HG02571 (cell line): ENCODE results near the gene KRT6A.
"Not testable (repeated sequence)": the region's sequence is repeated elsewhere in the genome, so short reads cannot be mapped to it uniquely, and the experiment has no call there.

Experiments used
- ATAC-seq: cut with Tn5 transposase; IDR thresholded peaks from one replicate; pipeline ENCODE4 v1.9.1; 2021; ENCODE audit warnings: mild to moderate bottlenecking, moderate library complexity; ENCODE audit not compliant: unreplicated experiment

KRT6A gene

DNA sequence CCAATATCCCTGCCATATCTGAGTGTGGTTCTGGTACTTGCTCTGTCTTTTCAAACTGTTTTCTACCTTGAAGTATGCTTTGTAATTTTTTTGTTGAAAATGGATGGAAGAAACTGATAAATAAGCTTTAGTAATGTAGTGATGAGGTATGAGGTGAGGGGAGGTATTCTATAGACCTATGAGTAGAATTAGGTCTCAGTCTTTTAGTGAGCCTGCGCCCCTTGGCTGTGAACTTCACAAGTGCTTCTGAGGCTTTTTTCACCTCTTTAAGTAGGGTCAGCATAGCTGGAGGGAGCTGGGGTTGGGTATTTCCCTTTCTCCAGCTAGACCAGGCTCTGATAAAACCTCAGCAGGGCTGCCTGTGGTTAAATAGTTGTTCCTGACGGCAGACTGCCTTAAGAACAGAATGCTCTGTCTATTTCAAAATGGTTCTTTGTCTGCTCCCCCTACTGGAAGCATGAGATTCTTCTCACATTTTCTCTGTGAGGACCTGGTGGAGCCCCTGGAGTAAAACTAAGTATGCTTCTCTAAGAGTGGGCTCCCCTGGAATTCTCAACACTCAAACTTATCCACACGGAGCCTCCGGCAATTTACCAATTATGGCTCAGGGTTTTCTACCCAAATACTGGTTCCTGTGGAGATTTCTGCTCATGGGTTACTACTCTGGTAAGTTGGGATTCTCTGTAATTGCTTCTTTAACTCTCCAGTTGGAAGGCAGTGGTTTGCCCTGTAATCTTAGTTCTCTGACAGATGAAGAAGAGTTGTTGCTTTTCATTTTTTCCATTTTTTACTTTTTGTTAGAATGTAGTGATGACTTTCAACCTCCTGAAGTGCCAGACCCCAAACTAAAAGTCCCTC, 14.0 kb upstream of the KRT6A start:
- no peak for ATAC-seq

DNA sequence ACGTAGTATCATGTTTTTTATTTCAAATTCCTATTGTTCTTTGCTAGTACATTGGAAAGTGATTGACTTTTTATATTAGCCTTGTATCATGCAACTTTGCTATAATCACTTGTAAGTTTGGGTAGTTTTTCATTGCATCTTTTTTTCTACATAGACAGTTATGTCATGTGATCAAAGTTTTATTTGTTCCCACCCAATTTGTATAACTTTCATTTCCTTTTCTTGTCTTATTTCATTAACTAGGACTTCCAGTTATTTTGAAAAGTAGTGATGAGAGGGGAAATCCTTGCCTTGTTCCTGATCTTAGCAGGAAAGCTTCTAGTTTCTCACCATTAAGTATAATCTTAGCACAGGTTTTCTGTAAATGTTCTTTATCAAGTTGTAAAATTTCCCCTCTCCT, 9.8 kb upstream of the KRT6A start:
- no peak for ATAC-seq

DNA sequence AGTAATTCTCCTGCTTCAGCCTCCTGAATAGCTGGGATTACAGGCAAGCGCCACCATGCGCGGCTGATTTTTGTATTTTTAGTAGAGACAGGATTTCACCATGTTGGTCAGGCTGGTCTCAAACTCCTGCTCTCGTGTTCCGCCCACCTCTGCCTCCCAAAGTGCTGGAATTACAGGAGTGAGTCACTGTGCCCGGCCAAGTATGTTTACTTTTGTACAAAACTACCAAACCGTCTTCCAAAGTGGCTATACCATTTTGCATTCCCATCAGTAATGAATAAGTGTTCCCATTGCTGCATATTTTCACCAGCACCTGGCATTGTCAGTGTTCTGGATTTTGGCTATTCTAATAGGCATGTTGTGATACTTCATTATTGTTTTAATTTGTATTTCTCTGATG, 8.4 kb upstream of the KRT6A start:
- no peak for ATAC-seq

DNA sequence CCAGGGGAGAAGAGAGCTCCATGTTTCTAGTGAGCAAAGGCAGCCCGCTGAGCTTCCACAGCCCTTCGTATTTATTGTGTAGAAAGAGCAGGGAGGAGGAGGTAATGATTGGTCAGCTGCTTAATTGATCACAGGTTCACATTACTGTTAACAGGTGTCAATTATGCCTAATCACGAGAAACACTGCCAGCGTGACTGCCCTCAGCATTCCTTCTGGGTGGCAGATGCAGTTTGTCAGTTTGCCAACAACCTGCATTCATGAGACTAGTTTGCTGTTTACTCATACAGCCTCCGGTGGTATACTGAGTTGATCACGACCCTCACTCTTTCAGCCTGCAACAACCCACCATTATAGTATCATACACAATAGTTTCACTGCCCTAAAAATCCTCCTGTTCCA, 7.5 kb upstream of the KRT6A start:
- not testable (repeated sequence) for ATAC-seq

DNA sequence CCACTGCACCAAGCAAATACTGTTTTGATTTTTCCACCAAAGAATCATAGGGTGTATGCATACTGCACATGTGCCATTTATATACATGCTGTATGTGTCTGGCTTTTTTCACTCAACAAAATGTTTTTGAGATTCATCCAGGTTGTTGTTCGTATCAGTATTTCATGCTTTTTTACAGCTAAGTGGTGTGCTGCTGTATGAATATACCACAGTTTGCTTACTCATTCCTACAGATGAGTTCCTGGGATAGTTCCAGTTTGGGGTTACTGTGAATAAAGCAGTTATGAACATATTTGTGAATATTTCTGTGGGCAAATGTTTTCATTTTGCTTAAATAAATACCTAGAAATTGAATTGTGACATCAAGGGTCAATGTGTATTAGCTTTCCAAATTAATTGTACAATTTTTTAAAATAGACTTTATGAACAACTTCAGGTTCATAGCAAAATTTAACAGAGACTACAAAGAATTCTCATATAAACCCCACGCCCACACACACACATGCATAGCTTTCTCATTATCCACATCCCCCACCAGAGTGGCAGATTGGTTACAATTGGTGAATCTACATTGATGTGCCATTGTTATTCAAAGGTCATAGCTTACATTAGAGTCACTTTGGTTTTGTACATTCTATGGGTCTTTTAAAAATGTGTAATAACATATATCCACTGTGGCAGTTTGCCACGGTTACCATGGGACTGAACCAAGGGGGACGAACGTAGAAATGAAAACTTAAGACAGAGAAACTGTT, 6.9 kb upstream of the KRT6A start:
- ATAC-seq = no peak

DNA sequence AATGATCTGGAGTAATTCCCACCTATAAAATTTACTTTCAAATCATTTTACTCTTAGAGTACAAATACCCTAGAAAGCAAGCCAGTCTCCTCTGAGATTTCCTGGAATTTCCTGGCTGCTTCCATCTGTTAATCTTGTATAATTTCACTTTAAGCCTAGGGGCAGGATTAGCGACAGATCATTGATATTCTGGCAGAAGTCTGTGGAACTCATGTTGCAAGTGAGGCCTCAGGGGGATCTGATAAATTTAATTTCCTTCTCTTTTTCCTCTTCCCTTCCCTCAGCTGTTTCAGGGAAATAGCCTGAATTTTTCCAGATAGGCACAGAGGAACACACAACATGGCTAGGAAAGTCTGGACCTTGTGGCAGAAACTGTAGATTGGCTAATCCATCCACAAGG, 5.9 kb upstream of the KRT6A start:
- no peak for ATAC-seq

DNA sequence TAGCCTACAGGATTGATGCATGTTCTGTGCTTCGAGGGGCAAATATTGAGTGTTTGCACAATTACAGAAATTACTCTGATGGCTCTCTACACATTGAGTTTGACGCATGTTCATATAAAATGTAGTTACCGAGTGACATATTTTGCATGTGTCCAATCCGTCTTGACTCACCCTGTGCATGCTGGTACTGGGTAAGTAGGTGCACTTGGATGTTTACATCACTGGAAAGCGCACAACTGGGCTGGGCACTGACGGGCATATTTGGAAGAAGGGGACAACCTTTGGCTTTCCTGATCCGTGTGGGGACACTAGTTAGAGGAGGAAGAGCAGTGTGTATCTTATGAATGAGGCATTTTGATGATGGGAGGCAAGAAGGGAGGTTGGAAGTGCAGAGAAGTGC, 4.9 kb upstream of the KRT6A start:
- no peak for ATAC-seq

DNA sequence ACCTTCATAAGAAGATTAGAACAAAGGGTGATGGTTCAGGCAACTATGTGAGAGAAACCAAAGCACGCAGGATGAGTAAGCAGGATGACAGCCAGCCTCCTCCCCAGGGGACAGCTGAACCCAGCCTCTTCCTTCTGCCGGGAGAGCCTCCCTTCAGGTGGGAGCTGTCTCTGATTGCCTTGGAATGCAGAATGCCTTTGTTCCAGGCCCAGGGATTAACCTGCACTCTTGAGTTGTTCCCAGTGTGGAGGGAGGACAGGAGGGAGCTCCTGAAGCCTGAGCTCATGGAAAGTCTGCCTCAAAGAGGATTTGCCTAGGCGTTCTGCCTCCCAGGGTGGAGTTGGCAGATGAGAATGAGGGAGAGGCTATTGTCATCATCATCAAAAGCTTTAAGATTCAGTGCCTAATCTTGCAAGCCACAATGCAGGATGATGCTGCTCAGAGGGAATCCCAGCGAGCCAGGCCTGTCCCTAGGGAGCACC, 3.6 kb upstream of the KRT6A start:
- no peak for ATAC-seq

DNA sequence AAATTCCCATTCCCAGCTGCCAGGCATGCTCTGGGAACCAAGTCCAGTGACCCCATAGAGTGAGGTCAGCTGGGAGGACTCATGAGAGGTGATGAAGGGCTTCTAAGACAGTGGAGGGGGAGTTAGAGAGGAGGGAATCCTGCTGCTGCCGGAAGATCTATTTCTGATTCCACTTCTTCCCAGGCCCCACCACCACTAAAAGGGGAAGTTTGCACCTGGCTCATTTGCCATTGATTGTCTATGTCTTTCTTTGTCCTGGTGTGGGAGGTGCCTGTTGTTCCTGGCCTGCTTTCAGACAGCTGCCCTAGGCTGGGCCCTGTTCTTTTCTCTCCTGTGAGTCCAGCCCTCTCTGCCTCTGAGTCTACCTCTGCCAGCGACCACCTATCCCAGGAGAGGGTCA, 3.0 kb upstream of the KRT6A start:
- ATAC-seq = no peak

DNA sequence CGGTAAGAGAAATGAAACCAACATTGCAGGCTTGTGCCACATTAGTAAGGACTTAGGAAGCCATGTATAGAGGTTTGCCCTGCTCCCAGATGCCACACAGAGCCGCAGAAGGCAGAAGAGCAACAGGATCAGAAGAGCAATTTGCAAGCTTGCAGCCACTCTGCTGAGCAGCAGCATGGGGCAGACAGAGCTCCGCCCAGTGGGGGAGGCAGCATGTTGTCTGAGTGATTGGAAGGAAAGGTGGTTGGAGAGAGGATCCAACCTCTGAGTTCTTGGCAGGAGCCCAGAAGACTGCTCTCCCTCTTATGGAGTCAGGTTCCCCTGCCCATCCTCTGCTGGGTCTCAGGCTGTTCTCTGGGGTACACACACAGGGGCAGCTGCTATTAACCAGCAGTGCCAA, 2.3 kb upstream of the KRT6A start:
- ATAC-seq = no peak

DNA sequence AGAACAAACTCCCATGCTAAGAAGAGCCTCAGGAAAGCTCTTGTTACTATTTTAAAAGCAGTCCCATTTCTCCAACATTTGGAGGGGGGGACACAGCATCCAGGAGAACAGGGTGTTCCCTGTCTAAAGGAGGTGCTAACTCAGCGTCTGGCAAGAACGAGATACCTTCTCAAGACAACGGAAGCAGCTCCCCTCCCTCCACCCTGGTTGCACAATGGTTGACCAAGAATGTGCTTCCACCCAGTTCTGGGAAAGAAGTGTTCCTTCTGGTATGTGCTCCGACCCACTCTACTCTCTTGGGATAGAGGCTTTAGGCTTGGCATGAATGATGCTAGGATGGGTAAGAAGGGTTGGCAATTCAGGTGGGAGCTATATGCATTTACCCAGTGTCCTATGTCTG, 1.5 kb upstream of the KRT6A start:
- no peak for ATAC-seq

DNA sequence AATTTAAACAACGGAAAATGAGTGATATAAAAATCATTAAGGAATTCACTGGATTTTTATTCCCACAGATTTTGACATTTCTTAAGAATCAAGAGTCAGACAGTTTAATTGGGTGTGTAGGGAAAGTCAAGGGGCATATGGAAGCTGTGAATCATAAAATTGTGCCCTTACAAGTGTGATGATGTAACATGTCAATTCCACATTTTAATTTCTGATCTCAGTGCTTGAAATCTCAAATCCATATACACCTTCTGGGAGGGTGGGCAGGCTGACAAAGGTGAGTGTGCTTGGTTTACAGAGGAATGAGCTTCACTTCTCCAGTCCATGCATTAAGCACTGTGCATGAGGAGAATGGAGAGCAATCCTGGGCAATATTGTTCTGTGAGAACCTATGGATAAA, 1.0 kb upstream of the KRT6A start:
- ATAC-seq = no peak

DNA sequence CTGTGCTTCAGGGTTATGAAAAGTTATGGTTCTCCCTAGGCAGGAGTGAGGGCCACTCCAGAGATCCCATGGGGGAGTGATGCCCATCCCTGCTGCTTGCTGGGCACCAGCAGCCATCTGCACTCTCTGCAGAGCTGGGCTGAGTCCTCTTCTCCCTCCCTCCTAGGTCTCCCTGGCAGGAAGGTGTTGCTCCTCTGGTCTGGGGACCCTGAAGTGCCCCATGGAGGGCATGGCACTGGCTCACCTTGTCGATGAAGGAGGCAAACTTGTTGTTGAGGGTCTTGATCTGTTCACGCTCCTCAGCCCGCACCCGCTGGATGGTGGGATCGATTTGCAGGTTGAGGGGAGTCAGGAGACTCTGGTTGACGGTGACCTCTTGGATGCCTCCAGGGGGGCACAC, 652 bp downstream of the KRT6A start:
- ATAC-seq = not testable (repeated sequence)

DNA sequence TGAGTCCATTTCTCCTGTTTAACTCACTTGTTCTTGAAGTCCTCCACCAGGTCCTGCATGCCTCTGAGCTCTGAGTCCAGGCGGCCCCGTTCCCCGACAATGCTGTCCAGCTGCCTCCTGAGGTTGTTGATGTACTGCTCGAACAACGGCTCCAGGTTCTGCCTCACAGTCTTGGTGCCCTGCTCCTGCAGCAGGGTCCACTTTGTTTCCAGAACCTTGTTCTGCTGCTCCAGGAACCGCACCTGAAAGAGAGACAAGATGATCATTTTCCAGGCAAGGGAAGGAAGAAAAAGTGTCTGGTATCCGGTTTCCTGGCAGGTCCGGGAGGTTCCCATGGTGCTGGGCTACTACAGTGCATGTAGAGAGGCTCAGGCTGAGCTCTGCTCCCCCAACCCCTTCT, 1.6 kb downstream of the KRT6A start:
- ATAC-seq = not testable (repeated sequence)

DNA sequence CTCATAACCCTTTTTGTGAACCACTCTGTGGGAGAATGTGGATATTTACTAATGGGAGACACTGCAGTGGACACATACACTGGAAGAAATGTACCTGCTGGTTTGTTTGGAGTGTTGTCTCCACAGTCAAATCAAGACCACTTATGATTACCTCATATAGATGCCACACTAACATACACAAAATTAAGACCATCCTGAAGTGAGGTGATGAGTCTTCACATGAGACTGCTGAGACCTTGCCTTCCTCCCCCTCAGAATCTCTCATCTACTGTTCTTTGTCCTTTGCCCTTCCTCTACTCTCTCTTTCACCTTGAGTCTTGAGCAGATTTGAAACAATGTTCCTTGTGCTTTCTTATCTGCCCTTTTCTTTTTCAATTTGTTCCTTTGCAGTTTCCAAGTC, 4.3 kb downstream of the KRT6A start:
- no peak for ATAC-seq

DNA sequence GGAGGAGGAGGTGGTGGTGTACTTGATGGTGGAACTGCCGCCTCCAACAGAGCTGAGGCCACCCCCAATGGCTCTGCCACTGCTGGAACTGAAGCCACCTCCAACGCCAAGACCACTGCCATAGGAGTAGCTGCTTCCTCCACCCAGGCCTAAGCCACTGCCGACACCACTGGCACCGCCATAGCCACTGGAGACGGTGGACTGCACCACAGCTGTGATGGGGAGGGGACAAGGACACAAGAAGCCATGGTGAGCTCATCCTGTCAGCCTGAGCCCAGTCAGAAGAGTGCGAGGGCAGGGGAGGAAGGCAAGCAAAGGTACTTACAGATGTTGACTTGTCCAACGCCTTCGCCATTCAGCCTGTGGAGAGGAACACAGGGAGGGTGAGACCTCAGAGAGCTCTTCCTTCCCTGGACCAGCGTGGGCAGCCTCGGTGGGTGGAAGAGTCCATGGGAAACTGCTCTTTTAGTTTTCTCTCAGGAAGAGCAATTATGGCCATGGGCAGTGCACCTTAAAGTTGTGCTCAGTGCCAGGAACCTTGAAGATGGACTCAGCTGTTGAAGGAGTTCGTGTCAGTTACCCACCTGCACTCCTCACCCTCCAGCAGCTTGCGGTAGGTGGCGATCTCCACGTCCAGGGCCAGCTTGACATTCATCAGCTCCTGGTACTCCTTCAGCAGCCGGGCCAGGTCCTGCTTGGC, 5.2 kb downstream of the KRT6A start:
- ATAC-seq = not testable (repeated sequence)

DNA sequence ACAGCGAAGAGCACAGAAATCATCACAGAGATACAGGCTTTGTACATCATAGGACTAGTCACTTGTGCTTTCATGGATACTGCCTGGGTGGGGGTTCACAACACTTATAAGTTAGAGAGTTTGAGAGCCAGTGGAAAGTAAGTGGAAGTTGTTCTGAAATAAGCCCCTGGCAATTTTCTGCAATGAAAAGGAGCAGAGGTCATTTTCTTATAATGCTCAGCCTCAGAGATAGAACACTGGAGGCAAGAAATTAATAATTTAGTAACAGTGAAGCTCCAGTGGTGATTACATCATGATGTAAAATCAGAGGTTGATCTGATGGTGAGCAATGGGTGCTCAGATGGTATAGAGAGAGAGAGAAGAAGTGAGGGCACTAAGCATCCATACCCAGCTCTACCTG, 5.8 kb downstream of the KRT6A start:
- no peak for ATAC-seq

DNA sequence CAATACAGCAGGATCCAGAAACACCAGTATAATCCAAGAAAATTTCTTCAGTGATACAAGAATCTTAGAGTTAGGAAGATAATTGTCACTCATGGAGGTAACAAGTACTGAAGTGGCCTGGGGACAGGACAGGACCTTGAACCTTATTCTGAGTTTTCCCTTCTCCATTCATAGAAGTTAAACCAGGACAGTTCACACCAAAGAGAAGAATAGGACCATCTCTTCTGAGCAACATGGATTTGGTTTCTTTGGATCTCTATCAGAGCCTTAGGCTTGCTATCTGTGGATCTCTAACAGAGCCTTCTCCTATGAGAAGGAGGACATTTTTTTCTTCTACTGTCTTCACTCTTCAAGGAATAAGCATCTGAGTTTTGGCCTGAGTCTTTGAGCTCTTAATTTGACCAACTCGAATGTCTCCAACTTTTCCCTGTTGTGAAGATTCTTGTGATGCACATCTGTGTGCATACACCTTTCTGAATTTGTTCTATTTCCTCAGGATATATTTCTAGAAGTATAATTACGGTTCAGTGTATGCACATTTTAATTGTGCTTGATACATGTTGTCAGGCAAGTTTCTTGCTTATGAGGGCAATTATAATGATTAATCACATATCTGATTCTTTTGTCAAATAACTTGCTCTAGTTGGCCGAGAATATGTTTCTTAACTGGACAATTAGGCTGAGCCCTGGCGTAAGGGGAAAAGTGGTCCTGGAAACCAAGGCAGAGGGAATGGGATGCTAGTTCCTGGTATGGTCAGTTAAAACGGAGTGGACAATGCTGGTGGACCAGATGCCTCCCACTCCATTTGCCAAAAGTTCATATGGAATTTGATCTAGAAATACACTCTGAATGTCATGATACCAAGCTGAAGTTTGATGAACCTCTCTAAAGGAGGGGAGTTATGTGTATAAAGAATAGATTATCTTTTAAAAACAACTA, 6.6 kb downstream of the KRT6A start:
- no peak for ATAC-seq

DNA sequence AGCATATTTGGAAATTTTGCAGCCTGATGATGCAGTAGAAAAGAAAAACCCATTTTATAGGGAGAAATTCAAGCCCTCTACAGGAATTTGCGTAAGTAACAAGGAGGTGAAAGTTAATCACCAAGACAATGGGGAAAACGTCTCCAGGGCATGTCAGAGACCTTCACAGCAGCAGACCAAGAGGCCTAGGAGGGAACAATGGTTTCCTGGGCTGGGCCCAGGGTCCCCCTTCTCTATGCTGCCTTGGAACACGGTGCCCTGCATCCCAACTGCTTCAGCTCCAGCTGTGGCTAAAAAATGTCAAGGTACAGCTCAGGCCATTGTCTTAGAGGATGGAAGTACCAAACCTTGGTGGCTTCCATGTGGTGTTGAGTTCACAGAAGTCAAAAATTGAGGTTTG, 13.0 kb downstream of the KRT6A start:
- no peak for ATAC-seq

DNA sequence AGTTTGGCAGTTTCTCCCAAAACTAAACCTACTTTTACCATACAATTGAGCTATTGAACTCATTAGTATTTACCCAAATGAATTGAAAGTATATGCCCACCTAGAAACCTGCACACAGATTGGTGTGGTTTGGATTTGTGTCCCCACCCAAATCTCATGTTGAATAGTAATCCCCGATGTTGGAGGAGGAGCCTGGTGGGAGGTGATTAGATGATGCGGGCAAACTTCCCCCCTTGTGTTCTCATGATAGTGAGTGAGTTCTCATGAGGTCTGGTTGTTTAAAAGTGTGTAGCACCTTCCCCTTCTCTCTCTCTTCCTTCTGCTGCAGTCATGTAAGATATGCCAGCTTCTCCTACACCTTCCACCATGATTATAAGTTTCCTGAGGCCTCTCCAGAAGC, 15.4 kb downstream of the KRT6A start:
- ATAC-seq = no peak

DNA sequence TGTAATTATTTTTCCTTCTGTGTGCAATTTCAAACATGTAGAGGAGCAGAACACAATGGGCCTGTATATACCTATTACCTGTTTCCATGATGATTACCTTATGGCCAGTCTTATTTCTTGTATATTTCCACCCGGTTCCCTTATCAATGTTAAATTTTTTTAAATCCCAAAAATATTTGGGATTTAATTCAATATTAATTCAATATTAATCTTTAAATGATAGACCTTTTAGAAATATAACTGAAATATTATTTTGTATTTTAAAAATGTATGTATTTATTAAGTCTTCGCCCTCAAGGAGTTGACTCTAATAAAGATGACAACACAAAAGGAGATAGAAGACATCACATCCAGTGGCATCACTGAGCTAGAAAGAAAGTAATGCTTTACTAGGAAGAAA, 18.8 kb downstream of the KRT6A start:
- ATAC-seq = no peak
